HepG2 (cell line): ENCODE measurements around the gene C5. TPM values are rescaled to one million over a fixed set of nuclear protein-coding genes. Genes with fewer than 3 reads are reported as not detected.

Experiments used
- AGO1 ChIP-seq: fragments of 200-400 bp; formaldehyde crosslinking; IDR thresholded peaks from 2 replicates; pipeline ENCODE4 v1.6.1; 2017; ENCODE audit warnings: mild to moderate bottlenecking, low read depth, low read length, moderate library complexity; ENCODE audit not compliant: poor library complexity, severe bottlenecking
- ELF1 ChIP-seq: sonication (generic); formaldehyde crosslinking; IDR thresholded peaks from 2 replicates; pipeline ENCODE4 v1.4.0; 2020; ENCODE audit warnings: missing genetic modification reagents
- FIP1L1 ChIP-seq: fragments of 200-400 bp; formaldehyde crosslinking; IDR thresholded peaks from 2 replicates; pipeline ENCODE4 v1.6.1; 2018; ENCODE audit warnings: low read depth, mild to moderate bottlenecking, low read length, moderate library complexity, borderline replicate concordance; ENCODE audit not compliant: insufficient read depth
- GABPA ChIP-seq, 2 experiments: IDR thresholded peaks; 2 replicates each; pipeline ENCODE4 v1.6.1; 2011 to 2016; ENCODE audit warnings: low read depth in 2 of 2, low read length in 1 of 2, missing biosample characterization in 1 of 2, missing genetic modification characterization in 1 of 2
- HOXA7 ChIP-seq: sonication (generic); formaldehyde crosslinking; IDR thresholded peaks from 2 replicates; pipeline ENCODE4 v1.8.1; 2022; ENCODE audit warnings: mild to moderate bottlenecking, missing genetic modification reagents, moderate library complexity
- KLF15 ChIP-seq: sonication (generic); formaldehyde crosslinking; IDR thresholded peaks from 2 replicates; pipeline ENCODE4 v1.8.1; 2023; ENCODE audit warnings: borderline replicate concordance, mild to moderate bottlenecking, inconsistent platforms, missing genetic modification reagents, mixed read lengths
- KLF16 ChIP-seq, 2 experiments: sonication (generic) in 1 of 2; formaldehyde crosslinking in 1 of 2; IDR thresholded peaks; 2 replicates each; pipeline versions ENCODE4 v1.6.1 to v1.8.0; 2016 to 2023; ENCODE audit warnings: missing genetic modification reagents in 2 of 2, missing compliant biosample characterization in 1 of 2
- KLF6 ChIP-seq: IDR thresholded peaks from 2 replicates; pipeline ENCODE4 v1.8.0; 2016; ENCODE audit warnings: missing biosample characterization, missing genetic modification reagents
- MAFG ChIP-seq: sonication (generic); formaldehyde crosslinking; IDR thresholded peaks from 2 replicates; pipeline ENCODE4 v1.5.1; 2020; ENCODE audit warnings: mild to moderate bottlenecking, missing genetic modification reagents
- MTA3 ChIP-seq: sonication (generic); formaldehyde crosslinking; IDR thresholded peaks from 2 replicates; pipeline ENCODE4 v1.4.0; 2020; ENCODE audit warnings: missing genetic modification reagents
- NFIC ChIP-seq: IDR thresholded peaks from 2 replicates; pipeline ENCODE4 v1.6.1; 2012; ENCODE audit warnings: mild to moderate bottlenecking, low read length, inconsistent platforms
- NR2F1 ChIP-seq, 2 experiments: fragments of 450-650 bp in 1 of 2; formaldehyde crosslinking in 1 of 2; IDR thresholded peaks; 2 replicates each; pipeline versions ENCODE4 v1.5.0 to v1.6.1; 2016 to 2020; ENCODE audit warnings: mild to moderate bottlenecking in 1 of 2, missing compliant biosample characterization in 1 of 2, missing genetic modification reagents in 1 of 2, moderate library complexity in 1 of 2
- PCBP1 ChIP-seq: fragments of 200-400 bp; formaldehyde crosslinking; IDR thresholded peaks from 2 replicates; pipeline ENCODE4 v1.6.1; 2017; ENCODE audit warnings: mild to moderate bottlenecking, low read depth, low read length, borderline replicate concordance
- RCOR2 ChIP-seq: IDR thresholded peaks from 2 replicates; pipeline ENCODE4 v1.6.1; 2016; ENCODE audit warnings: missing biosample characterization, missing genetic modification reagents
- THYN1 ChIP-seq: sonication (generic); formaldehyde crosslinking; IDR thresholded peaks from 2 replicates; pipeline ENCODE4 v1.8.1; 2023; ENCODE audit warnings: low read depth, mild to moderate bottlenecking, moderate library complexity, missing genetic modification reagents, borderline replicate concordance
- U2AF1 ChIP-seq: fragments of 200-400 bp; formaldehyde crosslinking; optimal IDR thresholded peaks from 2 replicates; pipeline ENCODE3; 2017; ENCODE audit warnings: mild to moderate bottlenecking, low read depth, low read length
- ZBTB7A ChIP-seq: sonication (generic); formaldehyde crosslinking; IDR thresholded peaks from 2 replicates; pipeline ENCODE4 v1.8.0; 2022; ENCODE audit warnings: mild to moderate bottlenecking, missing genetic modification reagents
- ZNF124 ChIP-seq: sonication (generic); formaldehyde crosslinking; IDR thresholded peaks from 2 replicates; pipeline ENCODE4 v1.4.0; 2020; ENCODE audit warnings: missing genetic modification reagents
- ZNF329 ChIP-seq: sonication (generic); formaldehyde crosslinking; IDR thresholded peaks from 2 replicates; pipeline ENCODE4 v1.9.0; 2021; ENCODE audit warnings: low read depth, mild to moderate bottlenecking, missing genetic modification reagents
- ZNF343 ChIP-seq: sonication (generic); formaldehyde crosslinking; IDR thresholded peaks from 2 replicates; pipeline ENCODE4 v1.4.0; 2020; ENCODE audit warnings: mild to moderate bottlenecking, missing genetic modification reagents
- ZNF543 ChIP-seq: sonication (generic); formaldehyde crosslinking; IDR thresholded peaks from 2 replicates; pipeline ENCODE4 v1.4.0; 2020; ENCODE audit warnings: mild to moderate bottlenecking, missing genetic modification reagents
- ZNF747 ChIP-seq: sonication (generic); formaldehyde crosslinking; IDR thresholded peaks from 2 replicates; pipeline ENCODE4 v1.8.1; 2023; ENCODE audit warnings: missing genetic modification reagents, mild to moderate bottlenecking, borderline replicate concordance
- ZNF83 ChIP-seq: sonication (generic); formaldehyde crosslinking; IDR thresholded peaks from 2 replicates; pipeline ENCODE4 v1.4.0; 2020; ENCODE audit warnings: missing genetic modification reagents, mild to moderate bottlenecking, borderline replicate concordance
- polyA plus RNA-seq, 8 experiments: library from polyadenylated mRNA; depleted of rRNA in 3 of 8; stranded (reverse) in 7 of 8; unstranded in 1 of 8; fragments of >200 nt; fragmentation: Illumina TruSeq in 4 of 8; extraction: Trizol in 4 of 8; gene quantifications; 2 replicates each; pipeline versions ENCODE4 v1.2.1 to v1.2.3, GENCODE V29; 2011 to 2016; ENCODE audit warnings: low read depth in 4 of 8, missing spikeins in 1 of 8, mixed read lengths in 1 of 8; ENCODE audit not compliant: insufficient read depth in 1 of 8
- total RNA-seq, 5 experiments: library from RNA; depleted of rRNA; stranded (reverse); fragments of >200 nt; fragmentation: Illumina TruSeq; extraction: Trizol; gene quantifications; 2 replicates each; pipeline ENCODE4 v1.2.3, GENCODE V29; 2016; ENCODE audit warnings: low read depth in 1 of 5
- TF ChIP-seq, protein P1 (sequence below): sonication (generic); formaldehyde crosslinking; IDR thresholded peaks from 2 replicates; pipeline ENCODE4 v1.4.0; 2020; ENCODE audit warnings: missing genetic modification reagents
- TF ChIP-seq, protein P2 (sequence below): sonication (generic); formaldehyde crosslinking; IDR thresholded peaks from 2 replicates; pipeline ENCODE4 v1.4.0; 2020; ENCODE audit warnings: missing genetic modification reagents, borderline replicate concordance
- TF ChIP-seq, protein P3 (sequence below): IDR thresholded peaks from 2 replicates; pipeline ENCODE4 v1.6.1; 2016; ENCODE audit warnings: missing compliant biosample characterization, missing genetic modification reagents, borderline replicate concordance

Gene C5
- total and polyA plus RNA-seq, 2 of the 13 experiments (the other 11 are each of a cell fraction or from before 2014, with no cell fraction given) = 57.6 to 192 TPM

DNA sequence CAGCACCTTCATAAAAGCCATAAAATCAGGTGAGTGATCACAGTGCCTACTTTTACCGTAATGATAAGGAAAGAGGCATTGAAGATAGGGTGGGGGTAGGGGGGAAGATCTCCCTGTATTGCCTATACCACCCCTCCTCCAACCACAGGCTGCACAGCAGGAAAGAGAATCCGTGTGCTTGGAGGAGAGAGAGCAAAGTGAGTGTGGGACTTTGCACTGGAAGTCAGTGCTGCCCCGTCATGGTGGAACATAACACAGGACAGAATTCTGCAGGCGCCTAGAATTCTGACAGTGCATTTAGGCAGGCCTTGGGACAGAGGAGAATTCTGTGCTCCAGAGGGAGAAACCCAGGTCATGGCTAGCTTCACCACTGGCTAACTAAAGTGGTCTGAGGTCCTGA, 3.5 kb upstream of the C5 start (continued):
- TF ChIP-seq, protein P1, sequence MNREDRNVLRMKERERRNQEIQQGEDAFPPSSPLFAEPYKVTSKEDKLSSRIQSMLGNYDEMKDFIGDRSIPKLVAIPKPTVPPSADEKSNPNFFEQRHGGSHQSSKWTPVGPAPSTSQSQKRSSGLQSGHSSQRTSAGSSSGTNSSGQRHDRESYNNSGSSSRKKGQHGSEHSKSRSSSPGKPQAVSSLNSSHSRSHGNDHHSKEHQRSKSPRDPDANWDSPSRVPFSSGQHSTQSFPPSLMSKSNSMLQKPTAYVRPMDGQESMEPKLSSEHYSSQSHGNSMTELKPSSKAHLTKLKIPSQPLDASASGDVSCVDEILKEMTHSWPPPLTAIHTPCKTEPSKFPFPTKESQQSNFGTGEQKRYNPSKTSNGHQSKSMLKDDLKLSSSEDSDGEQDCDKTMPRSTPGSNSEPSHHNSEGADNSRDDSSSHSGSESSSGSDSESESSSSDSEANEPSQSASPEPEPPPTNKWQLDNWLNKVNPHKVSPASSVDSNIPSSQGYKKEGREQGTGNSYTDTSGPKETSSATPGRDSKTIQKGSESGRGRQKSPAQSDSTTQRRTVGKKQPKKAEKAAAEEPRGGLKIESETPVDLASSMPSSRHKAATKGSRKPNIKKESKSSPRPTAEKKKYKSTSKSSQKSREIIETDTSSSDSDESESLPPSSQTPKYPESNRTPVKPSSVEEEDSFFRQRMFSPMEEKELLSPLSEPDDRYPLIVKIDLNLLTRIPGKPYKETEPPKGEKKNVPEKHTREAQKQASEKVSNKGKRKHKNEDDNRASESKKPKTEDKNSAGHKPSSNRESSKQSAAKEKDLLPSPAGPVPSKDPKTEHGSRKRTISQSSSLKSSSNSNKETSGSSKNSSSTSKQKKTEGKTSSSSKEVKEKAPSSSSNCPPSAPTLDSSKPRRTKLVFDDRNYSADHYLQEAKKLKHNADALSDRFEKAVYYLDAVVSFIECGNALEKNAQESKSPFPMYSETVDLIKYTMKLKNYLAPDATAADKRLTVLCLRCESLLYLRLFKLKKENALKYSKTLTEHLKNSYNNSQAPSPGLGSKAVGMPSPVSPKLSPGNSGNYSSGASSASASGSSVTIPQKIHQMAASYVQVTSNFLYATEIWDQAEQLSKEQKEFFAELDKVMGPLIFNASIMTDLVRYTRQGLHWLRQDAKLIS (CRISPR knock-in tag) = no peak
- TF ChIP-seq ZNF747 (CRISPR knock-in tag) = no peak
- TF ChIP-seq GABPA (IDR thresholded peaks at IDR 0.05; ENCODE audit: low read depth, low read length) = no peak
- TF ChIP-seq GABPA (CRISPR knock-in tag; IDR thresholded peaks at IDR 0.05; ENCODE audit: low read depth) = 0 out of 2 replicates have a peak, but pooled peaks have one; percentile 16
- no peak for TF ChIP-seq THYN1 (CRISPR knock-in tag)
- no peak for TF ChIP-seq ELF1 (CRISPR knock-in tag)
- no peak for TF ChIP-seq ZNF329 (CRISPR knock-in tag)
- TF ChIP-seq KLF15 (CRISPR knock-in tag) = no peak
- TF ChIP-seq KLF6 = no peak
- TF ChIP-seq, protein P2, sequence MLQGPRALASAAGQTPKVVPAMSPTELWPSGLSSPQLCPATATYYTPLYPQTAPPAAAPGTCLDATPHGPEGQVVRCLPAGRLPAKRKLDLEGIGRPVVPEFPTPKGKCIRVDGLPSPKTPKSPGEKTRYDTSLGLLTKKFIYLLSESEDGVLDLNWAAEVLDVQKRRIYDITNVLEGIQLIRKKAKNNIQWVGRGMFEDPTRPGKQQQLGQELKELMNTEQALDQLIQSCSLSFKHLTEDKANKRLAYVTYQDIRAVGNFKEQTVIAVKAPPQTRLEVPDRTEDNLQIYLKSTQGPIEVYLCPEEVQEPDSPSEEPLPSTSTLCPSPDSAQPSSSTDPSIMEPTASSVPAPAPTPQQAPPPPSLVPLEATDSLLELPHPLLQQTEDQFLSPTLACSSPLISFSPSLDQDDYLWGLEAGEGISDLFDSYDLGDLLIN (CRISPR knock-in tag) = no peak
- no peak for TF ChIP-seq ZNF343 (CRISPR knock-in tag)
- TF ChIP-seq, protein P3, sequence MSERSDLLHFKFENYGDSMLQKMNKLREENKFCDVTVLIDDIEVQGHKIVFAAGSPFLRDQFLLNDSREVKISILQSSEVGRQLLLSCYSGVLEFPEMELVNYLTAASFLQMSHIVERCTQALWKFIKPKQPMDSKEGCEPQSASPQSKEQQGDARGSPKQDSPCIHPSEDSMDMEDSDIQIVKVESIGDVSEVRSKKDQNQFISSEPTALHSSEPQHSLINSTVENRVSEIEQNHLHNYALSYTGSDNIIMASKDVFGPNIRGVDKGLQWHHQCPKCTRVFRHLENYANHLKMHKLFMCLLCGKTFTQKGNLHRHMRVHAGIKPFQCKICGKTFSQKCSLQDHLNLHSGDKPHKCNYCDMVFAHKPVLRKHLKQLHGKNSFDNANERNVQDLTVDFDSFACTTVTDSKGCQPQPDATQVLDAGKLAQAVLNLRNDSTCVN (CRISPR knock-in tag) = no peak
- no peak for TF ChIP-seq ZBTB7A (CRISPR knock-in tag)
- no peak for TF ChIP-seq ZNF543
- TF ChIP-seq U2AF1 = no peak
- TF ChIP-seq NR2F1 (CRISPR knock-in tag; IDR thresholded peaks at IDR 0.05) = no peak
- no peak for TF ChIP-seq PCBP1
- TF ChIP-seq RCOR2 (CRISPR knock-in tag) = no peak
- no peak for TF ChIP-seq MTA3 (CRISPR knock-in tag)
- TF ChIP-seq HOXA7 = no peak
- TF ChIP-seq ZNF124 (CRISPR knock-in tag) = 0 out of 2 replicates have a peak, but pooled peaks have one; percentile 29
- no peak for TF ChIP-seq AGO1
- TF ChIP-seq MAFG = peak; percentile 66; the same call in 1 of the 2 replicates
- peak in 1 of 2 experiments; percentile 66; a peak in 1 of 4 replicates for TF ChIP-seq KLF16 (CRISPR knock-in tag; IDR thresholded peaks at IDR 0.05)
- TF ChIP-seq ZNF83 (CRISPR knock-in tag) = no peak
- TF ChIP-seq FIP1L1 = no peak
- TF ChIP-seq NFIC = peak; percentile 20; the same call in 1 of the 2 replicates
